Measurements from ENCODE around the gene SASH1.

SASH1 gene

DNA sequence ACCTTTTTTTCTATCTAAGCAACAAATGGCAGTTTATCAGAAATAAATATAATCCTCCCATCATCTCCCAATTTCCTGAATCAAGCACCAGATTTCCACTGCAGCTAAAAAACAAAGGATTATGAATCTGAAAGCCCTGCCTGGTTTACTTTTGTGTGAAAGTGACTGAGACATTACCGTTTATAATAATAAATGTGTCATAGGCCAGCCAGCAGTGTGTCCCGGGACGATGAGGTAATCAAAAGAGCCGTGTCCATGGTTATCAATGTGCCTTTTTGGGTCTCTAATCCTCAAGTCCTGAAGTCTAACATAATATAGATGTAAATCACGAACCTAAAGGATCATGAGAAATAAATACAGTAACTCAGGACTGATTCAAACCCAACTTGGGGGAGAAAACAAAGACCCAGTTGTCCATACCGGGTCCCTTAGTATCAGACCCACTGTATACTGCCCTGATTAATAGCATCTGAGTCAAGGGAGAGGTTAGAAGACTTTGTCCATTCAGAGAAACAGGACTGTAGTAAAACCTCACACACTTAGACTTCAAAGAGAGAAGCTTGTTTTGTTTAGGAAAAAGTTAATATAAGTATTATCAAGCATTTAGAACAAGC, 149.1 kb downstream of the SASH1 start:
- no peak for DNase-seq

- DNase-seq, result no peak
Measured at GRCh38 chr6:148492654-148493290, 150.1 kb downstream of the SASH1 start.

DNA sequence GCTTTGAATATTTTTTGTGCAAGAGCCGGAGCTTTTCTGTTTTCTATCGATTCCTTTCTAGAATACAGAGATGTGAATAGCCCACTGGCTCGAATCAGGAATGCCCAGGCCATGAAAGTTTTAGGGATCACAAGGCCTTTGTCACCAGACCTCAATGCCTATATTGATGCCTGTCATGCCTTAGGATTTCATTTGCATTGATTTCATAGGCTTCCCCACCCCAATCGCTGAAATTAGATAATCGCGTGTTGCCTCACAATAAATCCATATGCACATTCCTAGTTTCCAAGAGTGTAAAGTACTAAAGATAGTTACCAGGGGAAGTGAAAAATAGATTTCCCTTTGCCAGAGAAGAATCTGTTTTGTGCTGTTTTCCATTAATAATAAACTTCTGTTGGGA, 150.8 kb downstream of the SASH1 start:
- peak in 2 of 56 donors; percentile 16 to 26 for DNase-seq

DNA sequence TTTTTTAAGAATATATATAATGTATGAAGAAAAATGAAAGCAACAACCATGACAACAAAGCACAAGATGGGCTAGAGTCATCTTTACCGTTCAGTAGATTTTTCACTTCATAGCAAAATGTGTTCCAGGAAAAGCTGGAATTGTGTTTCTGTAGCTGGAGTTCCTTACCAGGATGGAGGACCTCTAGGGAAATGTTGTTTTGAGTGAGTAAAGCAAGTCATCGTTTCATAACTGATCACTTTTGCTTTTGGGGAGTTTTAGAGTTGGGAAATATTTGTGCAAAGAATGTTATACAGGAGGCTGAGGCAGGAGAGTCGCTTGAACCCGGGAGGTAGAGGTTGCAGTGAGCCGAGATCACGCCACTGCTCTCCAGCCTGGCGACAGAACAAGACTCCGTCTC, 151.6 kb downstream of the SASH1 start:
- no peak for DNase-seq

- DNase-seq, result no peak
Measured at GRCh38 chr6:148495029-148495428, 152.4 kb downstream of the SASH1 start.

DNA sequence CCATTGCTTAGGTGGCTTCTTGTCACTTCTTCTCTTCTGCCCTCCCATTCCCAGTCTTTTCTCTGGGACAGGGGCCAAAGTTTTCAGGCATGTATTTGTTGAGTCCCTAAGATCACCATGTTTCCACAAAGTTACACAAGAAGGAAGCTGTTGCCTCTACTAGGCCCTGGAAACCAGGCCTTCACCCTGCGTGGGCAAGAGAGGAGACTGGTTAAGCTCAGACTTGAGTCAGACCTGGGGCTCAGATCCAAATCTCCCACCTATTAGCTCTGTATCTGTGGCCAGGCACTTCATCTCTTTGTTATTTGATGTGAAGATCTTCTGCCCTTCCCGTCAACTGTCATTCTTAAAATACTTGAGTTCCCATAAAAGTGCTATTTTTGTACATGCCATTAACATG, 154.6 kb downstream of the SASH1 start:
- DNase-seq, result no peak

- DNase-seq, result no peak
Measured at GRCh38 chr6:148497717-148498116, 155.1 kb downstream of the SASH1 start.

DNA sequence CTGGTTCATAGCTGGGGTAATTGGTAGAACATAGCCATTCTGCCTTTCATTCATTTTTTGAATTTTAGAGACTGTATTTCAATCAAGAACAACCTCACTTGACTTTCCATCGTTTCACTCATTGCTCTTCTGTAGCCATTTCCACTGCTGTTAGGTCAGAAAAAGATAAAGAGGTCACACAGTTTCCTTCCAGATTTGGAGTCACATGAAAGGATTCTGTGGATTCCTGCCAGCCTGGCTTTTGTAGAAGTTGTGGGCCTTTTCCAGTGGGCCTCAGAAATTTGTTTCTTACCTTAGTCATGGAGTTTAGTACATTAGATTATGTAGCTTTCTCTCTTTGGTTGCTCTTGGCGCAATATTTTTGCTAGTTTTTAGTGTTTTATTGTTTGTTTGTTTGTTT, 157.8 kb downstream of the SASH1 start:
- DNase-seq, result no peak

DNA sequence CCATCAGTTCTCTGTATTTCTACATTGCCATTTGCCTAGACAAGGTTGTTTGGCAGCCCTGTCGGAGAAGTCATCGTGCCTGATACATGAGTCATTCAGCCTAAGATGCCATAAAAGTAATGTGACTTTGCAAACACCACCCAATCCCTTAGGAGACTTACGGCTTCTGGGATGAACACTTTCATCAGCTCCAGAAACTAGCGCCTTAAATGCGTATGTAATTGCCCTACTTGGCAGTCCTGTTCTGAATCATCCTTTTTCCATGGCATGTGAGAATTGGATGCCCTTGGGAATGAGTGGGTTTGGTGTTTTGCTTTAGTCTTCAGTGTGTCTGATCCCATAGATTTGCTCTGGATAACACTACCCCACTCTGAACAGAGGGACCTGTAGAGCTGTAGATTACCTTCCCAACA, 158.5 kb downstream of the SASH1 start:
- no peak for DNase-seq

- DNase-seq, result no peak
Measured at GRCh38 chr6:148502083-148502772, 159.6 kb downstream of the SASH1 start.

DNA sequence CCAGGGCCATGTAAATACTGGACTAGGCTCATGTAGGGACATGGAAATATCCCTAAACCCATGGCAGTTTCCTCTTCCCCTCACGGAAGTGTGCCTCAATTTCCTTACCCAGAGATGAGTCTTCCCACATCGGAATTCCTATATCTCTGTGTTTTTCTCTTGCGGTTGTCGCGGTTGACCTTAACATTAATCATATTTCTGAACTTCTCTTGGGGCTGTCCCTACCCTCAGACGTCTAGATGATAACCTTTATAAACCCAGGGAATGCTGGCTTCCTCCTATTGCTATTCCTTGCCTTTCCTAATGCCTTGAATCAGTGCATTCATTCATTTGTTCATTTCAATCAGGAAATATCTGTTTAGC, 160.1 kb downstream of the SASH1 start:
- no peak for DNase-seq

DNA sequence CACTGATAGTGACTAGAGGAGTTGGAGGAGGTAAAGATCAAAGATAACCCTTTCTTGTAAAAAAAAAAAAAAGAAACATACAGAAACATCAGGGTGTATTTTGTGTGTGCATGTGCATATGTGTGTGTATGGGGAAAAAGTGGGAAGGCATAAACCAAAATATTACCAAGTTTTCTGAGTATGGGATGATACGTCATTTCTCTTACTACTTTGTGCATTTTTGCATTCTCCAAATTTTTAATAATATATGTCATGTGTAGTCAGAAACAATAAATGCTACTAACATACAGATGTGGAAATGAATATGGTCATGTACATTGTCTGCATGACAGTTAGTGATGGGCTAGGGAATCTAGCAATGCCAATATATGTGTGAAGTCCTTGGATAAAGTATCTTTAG, 161.1 kb downstream of the SASH1 start:
- no peak for DNase-seq

DNA sequence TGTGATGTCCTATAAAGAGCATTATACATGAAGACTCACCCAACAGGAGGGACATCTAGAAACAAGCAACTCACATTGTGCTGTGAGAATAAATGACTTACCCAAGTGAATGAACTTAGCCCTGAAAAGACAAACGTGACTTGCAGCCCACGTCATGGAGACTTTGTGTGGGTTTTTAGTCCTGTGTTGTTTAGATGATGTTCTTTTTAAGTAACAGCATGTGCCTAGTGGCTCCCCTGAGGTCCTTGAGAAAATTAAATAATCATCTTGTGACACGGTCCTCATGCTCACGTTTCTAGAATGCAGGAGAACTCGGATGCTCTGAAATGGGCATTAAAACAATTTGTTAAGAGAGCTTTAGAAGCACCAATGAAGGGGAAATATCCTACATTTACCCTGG, 165.1 kb downstream of the SASH1 start:
- peak in 1 of 56 donors; percentile 19 for DNase-seq

- peak in 13 of 56 donors; percentile 21 to 64 (median 39) for DNase-seq
Measured at GRCh38 chr6:148508401-148509041, 165.9 kb downstream of the SASH1 start.

DNA sequence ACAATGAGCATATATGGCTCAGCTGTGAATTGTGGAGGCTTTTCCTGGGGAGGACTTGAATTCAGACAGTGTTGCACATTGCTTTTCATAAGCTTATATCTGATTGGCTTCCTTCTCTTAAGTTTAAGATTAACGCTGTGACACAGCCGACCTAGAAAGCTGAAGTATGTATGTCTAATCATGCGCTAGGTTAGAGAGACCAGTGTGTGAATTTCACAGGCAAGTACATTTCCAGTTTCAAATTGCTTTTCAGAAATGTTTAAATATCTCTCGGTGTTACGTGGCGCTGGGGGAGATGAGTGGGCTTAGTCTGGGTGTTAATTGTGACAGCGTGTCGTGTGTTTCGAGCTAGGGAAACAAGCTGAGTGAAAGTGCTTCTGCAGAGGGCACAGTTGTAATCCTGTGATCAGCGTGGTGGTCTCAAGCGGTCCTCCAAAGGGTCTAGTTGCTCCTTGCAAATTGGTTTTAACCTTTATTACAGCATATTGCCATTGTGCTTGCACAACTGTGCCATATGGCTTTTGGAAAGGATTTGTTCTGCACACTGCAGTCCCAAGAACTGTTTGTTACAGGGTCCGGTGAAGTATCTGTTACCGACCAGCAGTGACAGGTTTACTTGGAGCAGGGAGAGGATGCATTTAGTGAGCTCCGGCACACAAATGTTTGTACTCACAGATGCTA, 166.6 kb downstream of the SASH1 start:
- peak in 6 of 56 donors; percentile 40 to 55 (median 48) for DNase-seq

- DNase-seq, result peak in 7 of 56 donors; percentile 17 to 62 (median 35)
Measured at GRCh38 chr6:148509800-148510581, 167.4 kb downstream of the SASH1 start.

- peak in 17 of 56 donors; percentile 24 to 66 (median 47) for DNase-seq
Measured at GRCh38 chr6:148513145-148514071, 170.8 kb downstream of the SASH1 start.

- DNase-seq, result no peak
Measured at GRCh38 chr6:148514091-148514845, 171.6 kb downstream of the SASH1 start.

DNA sequence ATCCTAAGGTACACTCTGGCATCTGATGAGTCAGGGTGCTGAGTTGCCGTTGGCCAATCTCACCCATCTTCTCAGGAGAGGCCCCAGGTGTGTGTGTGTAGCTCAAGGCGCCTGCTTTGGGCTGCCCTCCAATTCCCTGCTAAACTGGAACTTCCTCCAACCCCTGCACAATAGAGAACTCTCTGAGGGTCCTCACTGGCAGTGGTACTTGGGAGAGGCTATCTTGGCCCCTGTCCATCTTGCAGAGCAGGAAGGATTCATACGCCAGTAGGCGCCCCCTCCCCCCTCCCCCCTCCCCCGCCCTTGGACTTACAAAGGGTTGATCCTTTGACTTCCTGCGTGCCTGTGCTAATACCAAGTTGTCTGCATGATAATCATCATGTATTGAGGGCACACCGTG, 173.6 kb downstream of the SASH1 start:
- no peak for DNase-seq

Data from nucleus accumbens (tissue), 56 donors.